Ovary (tissue), 9 donors: ENCODE results near the gene HMG20A. TPM values are rescaled to one million over a fixed set of nuclear protein-coding genes. Genes with fewer than 3 reads are reported as not detected.

ENCODE experiments used
- DNase-seq, 5 donors: peaks; one replicate each; pipeline ENCODE4 v3.0.0-alpha.2; 2019 to 2020
- H3K27ac ChIP-seq, 2 donors: fragments of 200-600 bp; one replicate each; pipeline versions ENCODE4 v1.5.1 to v1.8.0; 2019 to 2022
- H3K27me3 ChIP-seq: fragments of 200-600 bp; one replicate; pipeline ENCODE4 v1.8.0; 2022
- H3K36me3 ChIP-seq: fragments of 200-600 bp; sonication (generic); one replicate; pipeline ENCODE4 v1.5.1; 2019
- H3K4me1 ChIP-seq: one replicate; pipeline ENCODE4 v1.8.1; 2013; ENCODE audit warnings: mild to moderate bottlenecking, moderate library complexity; ENCODE audit not compliant: insufficient read depth
- H3K4me3 ChIP-seq: fragments of 200-600 bp; sonication (generic); one replicate; pipeline ENCODE4 v1.5.1; 2017
- H3K9me3 ChIP-seq, 2 donors: fragments of 200-600 bp in 1 of 2; sonication (generic) in 1 of 2; one replicate each; pipeline versions ENCODE4 v1.5.1 to v1.8.1; 2013 to 2019; ENCODE audit warnings: mild to moderate bottlenecking in 1 of 2, moderate library complexity in 1 of 2
- EP300 ChIP-seq: sonication (generic); formaldehyde crosslinking; IDR thresholded peaks from one replicate; pipeline ENCODE4 v1.6.1; 2017; ENCODE audit warnings: antibody characterized with exemption
- POLR2A ChIP-seq: fragments of 450-650 bp; IDR thresholded peaks from one replicate; pipeline ENCODE4 v1.6.1; 2017; ENCODE audit warnings: antibody characterized with exemption, mild to moderate bottlenecking, moderate library complexity
- WGBS, 3 donors: extraction: QIAGEN DNeasy Blood & Tissue Kit in 1 of 3; methylation state at CpG; one replicate each; pipeline versions ENCODE4 v1.1.5 to v1.1.7; 2013 to 2017; 5-methylcytosine and 5-hydroxymethylcytosine counted together
- intact Hi-C, 4 donors: fragments of 100-400 bp; cut with DNase I; formaldehyde crosslinking; loops; one replicate each; pipeline versions ENCODE4 v1.11.0 to v1.15.1; 2022 to 2023
- polyA plus RNA-seq, 2 donors: library from polyadenylated mRNA; stranded (reverse); fragments of 200-250 nt in 1 of 2; fragments of 350-450 nt in 1 of 2; fragmentation: Illumina TruSeq in 1 of 2; extraction: RNeasy Lipid Tissue Mini Kit (QIAGEN cat#74804) in 1 of 2; gene quantifications; one replicate each; pipeline ENCODE4 v1.2.3, GENCODE V29; 2013 to 2014
- total RNA-seq, 7 donors: library from RNA; depleted of rRNA in 2 of 7; stranded (reverse); fragments of >200 nt in 2 of 7; fragmentation: NEBNext Ultra II Directional in 3 of 7; extraction: Animal tissue kit (Norgen Biotek cat#: 25700) in 3 of 7; gene quantifications; one replicate each; pipeline versions ENCODE4 v1.1.0 to v1.2.4, GENCODE V29; 2016 to 2023
- TF ChIP-seq, protein P1 (sequence below), 3 donors: fragments of 450-650 bp in 2 of 3; fragments of 200-600 bp in 1 of 3; IDR thresholded peaks; one replicate each; pipeline versions ENCODE4 v1.5.1 to v1.8.0; 2016 to 2022; ENCODE audit warnings: antibody characterized with exemption in 3 of 3, mild to moderate bottlenecking in 1 of 3
- donor health status: DM: no; HTN: no; CAD: no; lungs with moderate emphysema.
- donor health status: DM: no; HTN: no; CAD: no.
- donor health status: Bipolar disorder and iron deficiency.
- donor health status: DM: yes; HTN: yes; CAD: no.
- donor health status: DM: no; HTN: no; CAD: no.
- donor health status: DM: yes; HTN: yes; CAD: no.

Gene HMG20A
- total and polyA plus RNA-seq, 9 donors: 18.2 to 53.4 (median 34.9) TPM

DNA sequence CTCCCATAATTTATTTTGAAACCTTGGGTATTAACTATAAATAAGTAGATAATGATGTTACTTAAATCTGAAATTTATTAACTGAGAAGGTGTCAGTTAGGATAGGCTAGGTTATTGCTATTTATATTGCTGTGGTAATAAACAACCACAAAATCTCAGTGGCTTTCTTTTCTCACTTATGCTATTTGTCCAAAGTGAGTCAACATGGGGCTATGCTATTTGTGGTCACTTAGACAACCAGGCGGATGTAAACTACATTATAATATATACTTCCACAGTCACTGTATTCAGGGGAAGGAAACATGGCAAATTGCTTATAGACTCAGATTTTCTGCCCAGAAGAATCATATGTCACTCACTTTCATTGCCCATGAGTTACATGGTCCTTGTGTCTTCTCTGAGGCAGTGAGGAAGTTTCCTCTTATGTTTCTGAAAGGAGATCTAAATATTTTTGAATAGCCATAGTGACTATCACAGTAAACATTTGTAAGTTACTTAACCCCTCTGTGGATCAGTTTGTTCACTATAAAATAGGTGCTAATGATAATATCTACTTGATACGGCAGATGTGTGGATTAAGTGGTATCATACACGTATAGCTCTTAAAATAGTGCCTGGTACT lies 19.8 kb downstream of the HMG20A start:
- intact Hi-C loops: no loop called here
- Histone ChIP-seq H3K36me3 (no peaks in the 10 kb centered on the region), H3K4me1 (no peaks in the 10 kb centered on the region), H3K27me3 (no peaks in the 10 kb centered on the region), H3K9me3 (no peaks in the 10 kb centered on the region), H3K4me3 (no peak overlapping the region), H3K27ac (no peak overlapping the region)
- DNase-seq: no peak
- TF ChIP-seq, protein P1, sequence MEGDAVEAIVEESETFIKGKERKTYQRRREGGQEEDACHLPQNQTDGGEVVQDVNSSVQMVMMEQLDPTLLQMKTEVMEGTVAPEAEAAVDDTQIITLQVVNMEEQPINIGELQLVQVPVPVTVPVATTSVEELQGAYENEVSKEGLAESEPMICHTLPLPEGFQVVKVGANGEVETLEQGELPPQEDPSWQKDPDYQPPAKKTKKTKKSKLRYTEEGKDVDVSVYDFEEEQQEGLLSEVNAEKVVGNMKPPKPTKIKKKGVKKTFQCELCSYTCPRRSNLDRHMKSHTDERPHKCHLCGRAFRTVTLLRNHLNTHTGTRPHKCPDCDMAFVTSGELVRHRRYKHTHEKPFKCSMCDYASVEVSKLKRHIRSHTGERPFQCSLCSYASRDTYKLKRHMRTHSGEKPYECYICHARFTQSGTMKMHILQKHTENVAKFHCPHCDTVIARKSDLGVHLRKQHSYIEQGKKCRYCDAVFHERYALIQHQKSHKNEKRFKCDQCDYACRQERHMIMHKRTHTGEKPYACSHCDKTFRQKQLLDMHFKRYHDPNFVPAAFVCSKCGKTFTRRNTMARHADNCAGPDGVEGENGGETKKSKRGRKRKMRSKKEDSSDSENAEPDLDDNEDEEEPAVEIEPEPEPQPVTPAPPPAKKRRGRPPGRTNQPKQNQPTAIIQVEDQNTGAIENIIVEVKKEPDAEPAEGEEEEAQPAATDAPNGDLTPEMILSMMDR (IDR thresholded peaks at IDR 0.05): no peak
- TF ChIP-seq POLR2A (no peak), EP300 (no peak)
- WGBS, 3 donors: 79 to 90% (median 85%) methylated on average over 3 of the region's 3 CpGs

DNA sequence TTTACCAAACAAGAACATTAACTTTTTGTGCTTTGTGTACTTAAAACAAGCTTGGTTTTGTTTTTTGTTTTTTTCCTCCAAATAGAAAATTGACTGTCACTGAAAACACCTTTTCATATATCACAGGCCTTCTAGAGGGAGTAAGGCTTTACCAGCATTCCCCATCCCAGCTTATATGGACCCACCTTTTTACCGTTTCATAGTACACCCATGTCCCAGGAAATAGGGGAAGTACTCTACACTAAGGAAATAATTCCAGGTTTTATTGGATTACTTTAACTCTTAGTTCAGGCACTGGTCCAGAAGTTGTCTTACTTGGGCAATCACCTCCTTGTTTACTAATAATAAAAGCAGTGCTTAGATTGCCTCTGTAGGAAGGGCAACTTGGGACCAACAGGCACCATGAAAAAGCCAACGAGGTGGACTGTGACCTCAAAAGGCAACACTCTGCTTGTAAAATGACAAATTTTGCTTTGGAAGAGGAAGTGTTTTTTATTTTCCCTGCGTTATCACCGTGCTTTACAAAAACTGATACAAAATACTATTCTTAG lies 26.2 kb downstream of the HMG20A start:
- intact Hi-C loops: no loop called here
- no peaks in the 10 kb centered on the region for H3K27me3 ChIP-seq
- H3K27ac ChIP-seq: no peak overlapping the region
- no peaks in the 10 kb centered on the region for H3K36me3 ChIP-seq
- no peaks in the 10 kb centered on the region for H3K4me1 ChIP-seq
- H3K9me3 ChIP-seq: no peaks in the 10 kb centered on the region
- H3K4me3 ChIP-seq: no peak overlapping the region
- WGBS, 3 donors: 25 to 56% (median 37%) methylated on average over 4 of the region's 4 CpGs
- TF ChIP-seq, protein P1 (IDR thresholded peaks at IDR 0.05): no peak
- TF ChIP-seq EP300: no peak
- no peak for DNase-seq

DNA sequence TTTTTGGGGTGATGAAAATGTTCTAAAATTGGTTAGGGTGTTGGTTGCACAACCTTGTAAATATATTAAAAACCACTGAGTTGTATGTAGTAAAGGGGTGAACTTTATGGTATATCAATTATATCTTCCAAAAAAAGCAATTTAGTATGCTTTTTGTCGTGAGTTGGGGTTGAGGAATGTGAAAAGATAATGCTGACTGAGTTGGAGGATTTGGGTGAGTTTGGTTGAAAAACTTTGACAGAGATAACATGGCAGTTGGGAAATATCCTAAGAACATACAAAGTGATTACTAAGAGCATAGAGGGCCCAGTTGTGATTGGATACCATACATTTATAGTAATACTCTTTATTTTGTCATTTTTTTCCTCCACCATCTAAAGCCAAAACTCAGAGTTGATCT lies 33.6 kb downstream of the HMG20A start:
- WGBS, 3 donors: 23 to 36% (median 29%) methylated on average over 1 of the region's 1 CpG
- no peak overlapping the region for H3K27ac ChIP-seq

DNA sequence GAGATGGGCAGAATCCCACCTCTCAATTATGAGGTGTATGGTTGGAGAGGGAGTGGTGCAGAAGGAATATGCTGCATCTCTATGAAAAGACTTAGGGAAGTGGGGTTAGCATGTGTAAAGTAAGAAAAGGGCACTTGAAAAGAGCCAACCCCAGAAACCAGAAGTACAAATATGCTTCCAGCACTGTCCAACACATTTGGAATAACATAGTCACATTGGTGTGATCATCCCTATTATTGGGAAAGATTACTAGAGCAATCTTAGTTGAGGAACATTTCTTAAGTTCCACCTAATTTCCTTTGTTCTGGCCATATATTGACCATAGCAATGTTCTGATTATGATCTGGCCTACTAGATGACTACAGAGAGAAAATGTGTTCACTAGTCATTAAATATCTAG lies 34.3 kb downstream of the HMG20A start:
- H3K4me3 ChIP-seq: no peak overlapping the region
- no peaks in the 10 kb centered on the region for H3K27me3 ChIP-seq
- H3K4me1 ChIP-seq: peaks cover 16% of the 10 kb centered on the region
- H3K9me3 ChIP-seq: no peaks in the 10 kb centered on the region
- no peaks in the 10 kb centered on the region for H3K36me3 ChIP-seq
- intact Hi-C loops: no loop called here
- TF ChIP-seq EP300: no peak
- TF ChIP-seq POLR2A: no peak
- TF ChIP-seq, protein P1 (IDR thresholded peaks at IDR 0.05): no peak
- DNase-seq: no peak
- no peak overlapping the region for H3K27ac ChIP-seq

More for the DNA sequence above, 33.6 kb downstream of the HMG20A start:
- DNase-seq: no peak
- no peaks in the 10 kb centered on the region for H3K36me3 ChIP-seq
- H3K4me1 ChIP-seq: peaks cover 16% of the 10 kb centered on the region
- intact Hi-C loops: no loop called here
- H3K4me3 ChIP-seq: no peak overlapping the region
- no peak for TF ChIP-seq POLR2A
- no peak for TF ChIP-seq EP300
- TF ChIP-seq, protein P1 (IDR thresholded peaks at IDR 0.05): no peak
- no peaks in the 10 kb centered on the region for H3K9me3 ChIP-seq
- H3K27me3 ChIP-seq: no peaks in the 10 kb centered on the region
